ENCODE measurements around the gene TAGAP. TPM values are rescaled to one million over a fixed set of nuclear protein-coding genes. Genes with fewer than 3 reads are reported as not detected.

Gene TAGAP, protein sequence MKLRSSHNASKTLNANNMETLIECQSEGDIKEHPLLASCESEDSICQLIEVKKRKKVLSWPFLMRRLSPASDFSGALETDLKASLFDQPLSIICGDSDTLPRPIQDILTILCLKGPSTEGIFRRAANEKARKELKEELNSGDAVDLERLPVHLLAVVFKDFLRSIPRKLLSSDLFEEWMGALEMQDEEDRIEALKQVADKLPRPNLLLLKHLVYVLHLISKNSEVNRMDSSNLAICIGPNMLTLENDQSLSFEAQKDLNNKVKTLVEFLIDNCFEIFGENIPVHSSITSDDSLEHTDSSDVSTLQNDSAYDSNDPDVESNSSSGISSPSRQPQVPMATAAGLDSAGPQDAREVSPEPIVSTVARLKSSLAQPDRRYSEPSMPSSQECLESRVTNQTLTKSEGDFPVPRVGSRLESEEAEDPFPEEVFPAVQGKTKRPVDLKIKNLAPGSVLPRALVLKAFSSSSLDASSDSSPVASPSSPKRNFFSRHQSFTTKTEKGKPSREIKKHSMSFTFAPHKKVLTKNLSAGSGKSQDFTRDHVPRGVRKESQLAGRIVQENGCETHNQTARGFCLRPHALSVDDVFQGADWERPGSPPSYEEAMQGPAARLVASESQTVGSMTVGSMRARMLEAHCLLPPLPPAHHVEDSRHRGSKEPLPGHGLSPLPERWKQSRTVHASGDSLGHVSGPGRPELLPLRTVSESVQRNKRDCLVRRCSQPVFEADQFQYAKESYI
- not detected in 2 replicates for total RNA-seq

DNA sequence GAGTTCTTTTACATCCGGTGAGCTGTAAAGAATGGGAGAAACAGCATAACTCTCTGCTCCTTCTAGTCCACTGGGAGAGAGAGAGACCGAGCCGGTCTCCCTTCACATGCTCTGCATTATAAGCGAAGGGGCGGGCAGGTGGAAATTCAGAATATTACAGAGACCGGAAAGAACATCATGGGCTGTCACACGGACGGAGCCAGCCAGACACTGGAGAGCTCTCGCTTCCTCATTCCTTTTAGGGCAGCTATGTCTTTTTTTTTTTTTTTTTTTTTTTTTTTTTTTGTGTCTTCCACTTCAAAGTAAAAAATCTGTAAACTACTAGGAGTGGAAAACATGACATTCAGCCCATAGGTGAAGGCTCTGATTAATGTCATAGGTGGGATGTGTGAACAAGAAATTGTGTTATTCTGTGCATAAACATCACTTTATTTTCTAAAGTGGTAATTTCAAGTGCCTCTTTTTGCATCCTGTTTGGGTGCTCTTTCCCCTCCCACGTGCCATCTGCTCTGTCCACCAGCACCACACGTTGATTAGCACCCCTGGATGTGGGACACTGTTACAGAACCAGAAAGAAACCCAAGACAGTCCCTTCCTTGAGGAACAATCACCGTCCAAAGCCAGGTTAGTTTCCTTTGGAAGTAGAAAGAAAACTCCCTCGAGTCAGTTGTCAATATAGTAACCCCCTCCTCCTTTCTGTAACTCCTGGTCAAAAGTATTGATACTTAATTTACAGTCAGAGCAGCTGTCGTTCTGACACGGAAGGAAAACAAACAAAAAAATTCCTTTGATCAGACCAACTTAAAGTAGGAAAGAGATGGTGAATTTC lies at the start of gene TAGAP:
Gene TAGAP, minus strand, starts transcription at position 93 of the 829 bp plus-strand sequence. CDS start 845 bp downstream, outside the sequence.

DNA sequence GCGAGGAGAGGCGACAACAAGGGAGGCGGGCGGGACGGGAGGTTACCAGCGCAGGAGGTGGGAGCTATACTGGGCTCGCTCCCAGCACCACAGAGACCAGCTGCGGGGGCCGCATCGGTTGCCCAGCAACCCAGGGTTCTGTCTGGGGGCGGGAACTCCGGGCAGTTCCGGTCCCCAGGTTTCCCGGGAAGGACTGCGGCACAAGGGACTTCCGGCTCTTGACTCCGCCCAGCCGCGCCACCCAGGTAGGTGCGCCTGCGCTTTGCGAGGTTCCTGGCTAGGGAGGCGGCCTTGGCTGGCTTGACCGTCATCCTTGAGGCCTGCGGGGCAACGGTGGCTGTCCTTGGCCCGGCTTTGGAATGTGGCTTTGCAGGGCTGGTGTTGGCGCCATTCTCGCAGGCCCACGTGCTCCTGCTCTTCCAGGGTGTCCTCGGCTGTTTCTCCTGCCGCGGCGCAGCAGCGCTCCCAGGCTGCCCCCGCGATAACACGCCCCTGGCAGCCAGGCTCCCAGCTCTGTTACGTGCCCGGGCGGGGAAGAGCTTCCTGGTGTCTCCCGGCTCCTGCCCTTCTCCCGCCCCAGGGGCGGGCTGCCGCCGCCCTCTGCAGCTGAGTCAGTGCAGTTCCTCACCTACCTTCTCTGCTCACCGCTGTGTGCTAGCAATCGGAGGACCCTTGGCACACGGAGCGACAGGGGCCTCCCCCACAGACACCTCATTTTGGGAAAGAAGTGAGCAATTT lies 45.0 kb downstream of the TAGAP start, which contains the start of gene RSPH3:
Gene RSPH3, minus strand, starts transcription at position 537 of the 738 bp plus-strand sequence. CDS start 652 bp downstream, outside the sequence.

Other genes with a start within 250 kb of the TAGAP start
- 90.8 and 99.5 TPM in 2 replicates for gene EZR, start 225.6 kb downstream of the TAGAP start, total RNA-seq
- gene RSPH3, start 44.8 kb downstream of the TAGAP start, total RNA-seq, result 2.4 and 2.5 TPM in 2 replicates
- under 0.01 TPM in 1 of 2 replicates, not detected in the other for gene FNDC1, start 124.4 kb upstream of the TAGAP start, total RNA-seq